LNCaP clone FGC (cell line): Measurements from ENCODE around the gene NOSTRIN.
"Not testable (repeated sequence)": the region's sequence is repeated elsewhere in the genome, so short reads cannot be mapped to it uniquely, and the experiment has no call there.

Experiments
- DNase-seq: peaks from one replicate; pipeline ENCODE4 v3.0.0-alpha.2; 2011; ENCODE audit warnings: low read depth
- H3K4me3 ChIP-seq: 2 replicates; pipeline ENCODE4 v1.5.1; 2011; ENCODE audit warnings: mild to moderate bottlenecking, low read depth, low read length, control low read depth
- CTCF ChIP-seq: IDR thresholded peaks from 2 replicates; pipeline ENCODE4 v1.5.1; 2012; ENCODE audit warnings: mild to moderate bottlenecking; ENCODE audit not compliant: control insufficient read depth, insufficient read depth; ENCODE audit errors: extremely low read depth

The NOSTRIN gene

DNA sequence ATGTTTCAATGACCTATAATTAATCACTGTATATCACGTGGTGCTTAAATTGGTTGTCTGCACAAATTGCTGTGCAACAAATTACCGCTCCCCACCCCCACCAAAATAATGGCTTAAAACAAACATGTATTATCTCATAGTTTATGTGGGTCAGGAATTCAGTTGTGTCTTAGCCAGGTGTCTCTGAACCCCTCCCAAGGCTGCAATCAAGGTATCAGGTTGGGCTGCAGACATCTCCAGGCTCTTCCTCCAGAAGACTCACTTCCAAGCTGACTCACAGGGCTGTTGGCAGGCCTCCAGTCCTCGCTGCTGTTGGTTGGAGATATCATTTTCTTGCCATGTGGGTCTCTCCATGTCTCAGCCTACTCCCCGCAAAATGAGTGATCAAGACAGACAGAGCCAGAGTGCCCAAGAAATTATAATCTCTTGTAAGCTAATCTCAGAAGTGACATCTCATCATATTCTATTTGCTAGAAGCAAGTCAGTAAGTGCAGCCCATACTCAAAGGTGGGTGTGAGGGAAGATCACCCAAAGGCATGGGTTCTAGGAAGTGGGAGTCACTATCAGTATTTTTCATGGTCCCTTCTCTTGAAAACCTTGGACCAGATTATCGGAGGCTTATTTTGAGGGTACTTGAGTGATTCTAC, 49.4 kb downstream of the NOSTRIN start:
- no peak for TF ChIP-seq CTCF
- no peak for DNase-seq
- no peak overlapping the region for H3K4me3 ChIP-seq

DNA sequence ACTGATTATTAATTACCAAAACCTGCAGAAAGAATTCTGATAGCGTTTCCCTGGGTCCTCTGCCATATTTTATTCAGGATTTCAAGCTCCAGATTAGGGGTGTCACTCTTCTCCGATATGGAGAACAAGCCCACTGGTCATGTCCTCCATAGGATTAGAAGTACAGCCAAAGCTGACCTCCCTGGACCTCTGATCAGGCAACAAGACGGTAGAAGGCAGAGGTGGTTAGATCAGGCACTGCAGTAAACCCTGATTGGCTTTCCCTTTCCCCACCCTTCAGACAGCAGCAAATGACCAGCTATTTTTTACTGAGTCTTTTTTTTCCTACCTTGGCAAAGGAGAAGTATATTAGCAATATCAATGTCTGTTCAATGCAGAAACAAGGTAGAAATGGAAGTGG, 50.0 kb downstream of the NOSTRIN start:
- H3K4me3 ChIP-seq = no peak overlapping the region
- DNase-seq = no peak
- TF ChIP-seq CTCF = no peak

- no peak for TF ChIP-seq CTCF
- no peak overlapping the region for H3K4me3 ChIP-seq
- no peak for DNase-seq
Observed at GRCh38 chr2:168853471-168853870, 51.0 kb downstream of the NOSTRIN start.

- TF ChIP-seq CTCF = no peak
- no peak for DNase-seq
- no peak overlapping the region for H3K4me3 ChIP-seq
Observed at GRCh38 chr2:168854651-168855050, 52.2 kb downstream of the NOSTRIN start.

- no peak overlapping the region for H3K4me3 ChIP-seq
- DNase-seq = no peak
- no peak for TF ChIP-seq CTCF
Observed at GRCh38 chr2:168855601-168856000, 53.2 kb downstream of the NOSTRIN start.

- DNase-seq = no peak
- no peak overlapping the region for H3K4me3 ChIP-seq
- TF ChIP-seq CTCF = no peak
Observed at GRCh38 chr2:168858146-168858545, 55.7 kb downstream of the NOSTRIN start.

DNA sequence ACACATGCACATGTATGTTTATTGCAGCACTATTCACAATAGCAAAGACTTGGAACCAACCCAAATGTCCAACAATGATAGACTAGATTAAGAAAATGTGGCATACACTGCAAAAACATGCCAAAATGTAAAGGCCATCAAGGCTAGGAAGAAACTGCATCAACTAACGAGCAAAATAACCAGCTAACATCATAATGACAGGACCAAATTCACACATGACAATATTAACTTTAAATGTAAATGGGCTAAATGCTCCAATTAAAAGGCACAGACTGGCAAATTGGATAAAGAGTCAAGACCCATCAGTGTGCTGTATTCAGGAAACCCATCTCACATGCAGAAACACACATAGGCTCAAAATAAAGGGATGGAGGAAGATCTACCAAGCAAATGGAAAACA, 64.7 kb downstream of the NOSTRIN start:
- not testable (repeated sequence) for H3K4me3 ChIP-seq, DNase-seq

GRCh38 chr2:168870369-168870768, 67.9 kb downstream of the NOSTRIN start:
- DNase-seq, H3K4me3 ChIP-seq: not testable (repeated sequence)

DNA sequence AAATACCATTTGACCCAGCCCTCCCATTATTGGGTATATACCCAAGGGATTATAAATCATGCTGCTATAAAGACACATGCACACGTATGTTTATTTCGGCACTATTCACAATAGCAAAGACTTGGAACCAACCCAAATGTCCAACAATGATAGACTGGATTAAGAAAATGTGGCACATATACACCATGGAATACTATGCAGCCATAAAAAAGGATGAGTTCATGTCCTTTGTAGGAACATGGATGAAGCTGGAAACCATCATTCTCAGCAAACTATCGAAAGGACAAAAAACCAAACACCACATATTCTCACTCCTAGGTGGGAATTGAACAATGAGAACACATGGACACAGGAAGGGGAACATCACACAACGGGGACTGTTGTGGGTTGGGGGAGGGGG, 68.4 kb downstream of the NOSTRIN start:
- H3K4me3 ChIP-seq, DNase-seq: not testable (repeated sequence)
